ENCODE data around the gene YARS1. TPM values are rescaled to one million over a fixed set of nuclear protein-coding genes. Genes with fewer than 3 reads are reported as not detected.

YARS1 gene
- total and polyA plus RNA-seq, 2 of the 13 experiments (the other 11 are each of a cell fraction or from before 2014, with no cell fraction given) = 50.1 to 113 TPM

DNA sequence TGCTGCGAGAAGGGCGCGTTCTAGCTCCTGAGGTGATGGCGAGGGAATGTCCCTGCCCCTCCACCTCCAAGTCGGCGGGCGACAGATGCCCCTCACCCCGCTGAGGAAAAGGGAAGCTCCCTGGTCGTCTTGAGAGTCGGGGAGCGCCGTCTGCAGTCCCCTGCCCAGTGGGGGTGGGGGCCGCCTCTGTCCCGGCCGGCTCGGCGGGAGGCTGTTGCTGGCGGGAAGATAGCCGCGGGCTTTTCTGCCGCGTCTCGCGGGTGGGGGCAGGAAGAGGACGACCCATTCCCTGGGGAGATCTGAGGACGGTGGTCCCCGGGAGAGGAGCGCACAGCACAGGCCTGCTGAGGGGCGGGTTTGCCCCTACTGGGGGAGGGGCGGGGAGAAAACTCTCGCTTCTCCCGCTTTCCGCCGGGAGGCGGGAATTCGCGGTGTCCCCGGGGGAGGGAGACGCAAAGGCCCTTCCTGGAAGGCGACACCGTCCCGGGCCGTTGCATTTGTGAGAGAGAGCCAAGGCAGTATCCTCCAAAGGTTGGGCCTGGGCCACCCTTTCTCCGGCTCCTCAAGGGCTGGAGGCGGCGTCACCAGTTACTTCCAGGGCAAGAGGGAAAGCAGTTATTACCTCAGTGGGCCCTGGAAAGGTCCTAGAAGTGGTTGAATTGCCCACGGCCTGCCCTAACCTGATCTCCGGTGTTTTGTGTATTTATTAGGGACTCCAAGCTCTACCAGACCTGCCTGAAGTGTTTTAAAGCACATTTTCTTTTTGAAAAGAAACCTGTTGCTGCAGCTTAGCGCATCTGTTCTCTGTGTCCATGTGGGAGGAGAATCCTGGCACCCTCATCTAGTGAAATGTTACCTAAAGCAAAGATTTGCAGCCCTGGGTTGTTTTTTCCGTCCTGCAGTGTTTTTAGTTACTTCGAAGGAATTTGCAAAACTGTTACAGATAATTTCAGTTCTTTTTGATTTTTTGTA is 943 bp upstream of the YARS1 start (continued):
- TF ChIP-seq, protein P1, sequence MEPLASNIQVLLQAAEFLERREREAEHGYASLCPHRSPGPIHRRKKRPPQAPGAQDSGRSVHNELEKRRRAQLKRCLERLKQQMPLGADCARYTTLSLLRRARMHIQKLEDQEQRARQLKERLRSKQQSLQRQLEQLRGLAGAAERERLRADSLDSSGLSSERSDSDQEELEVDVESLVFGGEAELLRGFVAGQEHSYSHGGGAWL (CRISPR knock-in tag; IDR thresholded peaks at IDR 0.05) = 0 out of 2 replicates have a peak, but pooled peaks have one; percentile 60
- no peak for TF ChIP-seq TBX3 (IDR thresholded peaks at IDR 0.05; ENCODE audit: borderline replicate concordance)
- no peak for TF ChIP-seq ZNF12 (CRISPR knock-in tag; IDR thresholded peaks at IDR 0.05)
- TF ChIP-seq, protein P2, sequence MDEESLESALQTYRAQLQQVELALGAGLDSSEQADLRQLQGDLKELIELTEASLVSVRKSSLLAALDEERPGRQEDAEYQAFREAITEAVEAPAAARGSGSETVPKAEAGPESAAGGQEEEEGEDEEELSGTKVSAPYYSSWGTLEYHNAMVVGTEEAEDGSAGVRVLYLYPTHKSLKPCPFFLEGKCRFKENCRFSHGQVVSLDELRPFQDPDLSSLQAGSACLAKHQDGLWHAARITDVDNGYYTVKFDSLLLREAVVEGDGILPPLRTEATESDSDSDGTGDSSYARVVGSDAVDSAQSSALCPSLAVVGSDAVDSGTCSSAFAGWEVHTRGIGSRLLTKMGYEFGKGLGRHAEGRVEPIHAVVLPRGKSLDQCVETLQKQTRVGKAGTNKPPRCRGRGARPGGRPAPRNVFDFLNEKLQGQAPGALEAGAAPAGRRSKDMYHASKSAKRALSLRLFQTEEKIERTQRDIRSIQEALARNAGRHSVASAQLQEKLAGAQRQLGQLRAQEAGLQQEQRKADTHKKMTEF (CRISPR knock-in tag; IDR thresholded peaks at IDR 0.05) = no peak; the same call in 1 of the 2 replicates
- no peak for TF ChIP-seq SRF (IDR thresholded peaks at IDR 0.05; ENCODE audit: low read depth, low read length)
- TF ChIP-seq, protein P3, sequence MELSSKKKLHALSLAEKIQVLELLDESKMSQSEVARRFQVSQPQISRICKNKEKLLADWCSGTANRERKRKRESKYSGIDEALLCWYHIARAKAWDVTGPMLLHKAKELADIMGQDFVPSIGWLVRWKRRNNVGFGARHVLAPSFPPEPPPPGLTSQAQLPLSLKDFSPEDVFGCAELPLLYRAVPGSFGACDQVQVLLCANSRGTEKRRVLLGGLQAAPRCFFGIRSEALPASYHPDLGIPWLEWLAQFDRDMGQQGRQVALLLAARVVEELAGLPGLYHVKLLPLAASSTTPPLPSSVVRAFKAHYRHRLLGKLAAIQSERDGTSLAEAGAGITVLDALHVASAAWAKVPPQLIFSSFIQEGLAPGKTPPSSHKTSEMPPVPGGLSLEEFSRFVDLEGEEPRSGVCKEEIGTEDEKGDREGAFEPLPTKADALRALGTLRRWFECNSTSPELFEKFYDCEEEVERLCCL (CRISPR knock-in tag; IDR thresholded peaks at IDR 0.05; ENCODE audit: borderline replicate concordance) = no peak
- TF ChIP-seq ZBTB42 (CRISPR knock-in tag; IDR thresholded peaks at IDR 0.05) = no peak
- TF ChIP-seq, protein P4, sequence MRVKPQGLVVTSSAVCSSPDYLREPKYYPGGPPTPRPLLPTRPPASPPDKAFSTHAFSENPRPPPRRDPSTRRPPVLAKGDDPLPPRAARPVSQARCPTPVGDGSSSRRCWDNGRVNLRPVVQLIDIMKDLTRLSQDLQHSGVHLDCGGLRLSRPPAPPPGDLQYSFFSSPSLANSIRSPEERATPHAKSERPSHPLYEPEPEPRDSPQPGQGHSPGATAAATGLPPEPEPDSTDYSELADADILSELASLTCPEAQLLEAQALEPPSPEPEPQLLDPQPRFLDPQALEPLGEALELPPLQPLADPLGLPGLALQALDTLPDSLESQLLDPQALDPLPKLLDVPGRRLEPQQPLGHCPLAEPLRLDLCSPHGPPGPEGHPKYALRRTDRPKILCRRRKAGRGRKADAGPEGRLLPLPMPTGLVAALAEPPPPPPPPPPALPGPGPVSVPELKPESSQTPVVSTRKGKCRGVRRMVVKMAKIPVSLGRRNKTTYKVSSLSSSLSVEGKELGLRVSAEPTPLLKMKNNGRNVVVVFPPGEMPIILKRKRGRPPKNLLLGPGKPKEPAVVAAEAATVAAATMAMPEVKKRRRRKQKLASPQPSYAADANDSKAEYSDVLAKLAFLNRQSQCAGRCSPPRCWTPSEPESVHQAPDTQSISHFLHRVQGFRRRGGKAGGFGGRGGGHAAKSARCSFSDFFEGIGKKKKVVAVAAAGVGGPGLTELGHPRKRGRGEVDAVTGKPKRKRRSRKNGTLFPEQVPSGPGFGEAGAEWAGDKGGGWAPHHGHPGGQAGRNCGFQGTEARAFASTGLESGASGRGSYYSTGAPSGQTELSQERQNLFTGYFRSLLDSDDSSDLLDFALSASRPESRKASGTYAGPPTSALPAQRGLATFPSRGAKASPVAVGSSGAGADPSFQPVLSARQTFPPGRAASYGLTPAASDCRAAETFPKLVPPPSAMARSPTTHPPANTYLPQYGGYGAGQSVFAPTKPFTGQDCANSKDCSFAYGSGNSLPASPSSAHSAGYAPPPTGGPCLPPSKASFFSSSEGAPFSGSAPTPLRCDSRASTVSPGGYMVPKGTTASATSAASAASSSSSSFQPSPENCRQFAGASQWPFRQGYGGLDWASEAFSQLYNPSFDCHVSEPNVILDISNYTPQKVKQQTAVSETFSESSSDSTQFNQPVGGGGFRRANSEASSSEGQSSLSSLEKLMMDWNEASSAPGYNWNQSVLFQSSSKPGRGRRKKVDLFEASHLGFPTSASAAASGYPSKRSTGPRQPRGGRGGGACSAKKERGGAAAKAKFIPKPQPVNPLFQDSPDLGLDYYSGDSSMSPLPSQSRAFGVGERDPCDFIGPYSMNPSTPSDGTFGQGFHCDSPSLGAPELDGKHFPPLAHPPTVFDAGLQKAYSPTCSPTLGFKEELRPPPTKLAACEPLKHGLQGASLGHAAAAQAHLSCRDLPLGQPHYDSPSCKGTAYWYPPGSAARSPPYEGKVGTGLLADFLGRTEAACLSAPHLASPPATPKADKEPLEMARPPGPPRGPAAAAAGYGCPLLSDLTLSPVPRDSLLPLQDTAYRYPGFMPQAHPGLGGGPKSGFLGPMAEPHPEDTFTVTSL (CRISPR knock-in tag; IDR thresholded peaks at IDR 0.05; ENCODE audit: borderline replicate concordance) = no peak
- TF ChIP-seq, protein P5, sequence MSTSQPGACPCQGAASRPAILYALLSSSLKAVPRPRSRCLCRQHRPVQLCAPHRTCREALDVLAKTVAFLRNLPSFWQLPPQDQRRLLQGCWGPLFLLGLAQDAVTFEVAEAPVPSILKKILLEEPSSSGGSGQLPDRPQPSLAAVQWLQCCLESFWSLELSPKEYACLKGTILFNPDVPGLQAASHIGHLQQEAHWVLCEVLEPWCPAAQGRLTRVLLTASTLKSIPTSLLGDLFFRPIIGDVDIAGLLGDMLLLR (CRISPR knock-in tag; IDR thresholded peaks at IDR 0.05) = peak; percentile 66; the same call in 1 of the 2 replicates
- TF ChIP-seq POLR2AphosphoS5 (IDR thresholded peaks at IDR 0.05; ENCODE audit: low read depth, low read length) = no peak
- no peak for TF ChIP-seq PHF5A (CRISPR knock-in tag; IDR thresholded peaks at IDR 0.05; ENCODE audit: low read depth, unreplicated experiment)
- peak; percentile 23; the same call in 1 of the 2 replicates for TF ChIP-seq SP5 (CRISPR knock-in tag; IDR thresholded peaks at IDR 0.05; ENCODE audit: borderline replicate concordance, low read depth)
- TF ChIP-seq KAT7 (CRISPR knock-in tag; IDR thresholded peaks at IDR 0.05; ENCODE audit: borderline replicate concordance) = peak; percentile 25; the same call in 1 of the 2 replicates
- TF ChIP-seq IRX3 (CRISPR knock-in tag; IDR thresholded peaks at IDR 0.05; ENCODE audit: borderline replicate concordance, low read depth) = peak; percentile 77; the same call in 1 of the 2 replicates
- no peak for TF ChIP-seq ZNF441 (CRISPR knock-in tag; IDR thresholded peaks at IDR 0.05; ENCODE audit: borderline replicate concordance)

All from HepG2 (cell line).